ENCODE results near the gene ACTMAP. TPM values are rescaled to one million over a fixed set of nuclear protein-coding genes. Genes with fewer than 3 reads are reported as not detected.

The ACTMAP gene
- total RNA-seq, 4 donors from 2014 or later, result 2.5 to 7.1 (median 4.3) TPM

DNA sequence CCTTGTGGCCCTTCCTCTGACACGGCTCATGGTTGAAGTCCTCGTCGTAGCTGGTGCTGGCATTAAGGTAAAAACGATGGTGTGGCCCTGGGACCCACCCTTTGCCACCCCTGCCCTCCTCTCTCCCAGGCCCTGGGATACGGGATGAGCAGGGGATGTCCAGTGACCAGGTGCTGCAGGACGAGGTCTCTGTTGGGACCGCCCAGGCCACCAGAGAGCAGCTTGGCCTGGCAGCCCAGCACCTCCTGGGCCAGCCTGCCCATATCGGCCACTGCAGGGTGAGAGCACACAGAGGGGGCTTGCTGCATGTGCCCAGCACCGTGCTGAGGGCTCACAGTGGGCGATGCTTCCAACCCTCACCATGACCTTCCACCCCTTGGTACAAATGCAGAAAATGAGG lies 6.4 kb downstream of the ACTMAP start:
- TF ChIP-seq, protein P1, sequence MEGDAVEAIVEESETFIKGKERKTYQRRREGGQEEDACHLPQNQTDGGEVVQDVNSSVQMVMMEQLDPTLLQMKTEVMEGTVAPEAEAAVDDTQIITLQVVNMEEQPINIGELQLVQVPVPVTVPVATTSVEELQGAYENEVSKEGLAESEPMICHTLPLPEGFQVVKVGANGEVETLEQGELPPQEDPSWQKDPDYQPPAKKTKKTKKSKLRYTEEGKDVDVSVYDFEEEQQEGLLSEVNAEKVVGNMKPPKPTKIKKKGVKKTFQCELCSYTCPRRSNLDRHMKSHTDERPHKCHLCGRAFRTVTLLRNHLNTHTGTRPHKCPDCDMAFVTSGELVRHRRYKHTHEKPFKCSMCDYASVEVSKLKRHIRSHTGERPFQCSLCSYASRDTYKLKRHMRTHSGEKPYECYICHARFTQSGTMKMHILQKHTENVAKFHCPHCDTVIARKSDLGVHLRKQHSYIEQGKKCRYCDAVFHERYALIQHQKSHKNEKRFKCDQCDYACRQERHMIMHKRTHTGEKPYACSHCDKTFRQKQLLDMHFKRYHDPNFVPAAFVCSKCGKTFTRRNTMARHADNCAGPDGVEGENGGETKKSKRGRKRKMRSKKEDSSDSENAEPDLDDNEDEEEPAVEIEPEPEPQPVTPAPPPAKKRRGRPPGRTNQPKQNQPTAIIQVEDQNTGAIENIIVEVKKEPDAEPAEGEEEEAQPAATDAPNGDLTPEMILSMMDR (IDR thresholded peaks at IDR 0.05), result no peak
- TF ChIP-seq POLR2A (IDR thresholded peaks at IDR 0.05) (no peak), EP300 (IDR thresholded peaks at IDR 0.05) (no peak)
- Histone ChIP-seq H3K4me3 (no peak overlapping the region), H3K27ac (peak overlapping the region in 1 of 4 donors; percentile 50), H3K27me3 (no peaks in the 10 kb centered on the region), H3K4me1 (peaks cover 0 to 56% (median under 1%) of the 10 kb centered on the region in 4 donors), H3K36me3 (peaks cover 0 to 46% (median 0%) of the 10 kb centered on the region in 3 donors), H3K9me3 (no peaks in the 10 kb centered on the region)
- 89 to 96% methylated on average over 9 to 10 of the region's 10 CpGs for WGBS, 2 donors
- DNase-seq (ENCODE audit: low spot score in 2 of 2), result no peak

DNA sequence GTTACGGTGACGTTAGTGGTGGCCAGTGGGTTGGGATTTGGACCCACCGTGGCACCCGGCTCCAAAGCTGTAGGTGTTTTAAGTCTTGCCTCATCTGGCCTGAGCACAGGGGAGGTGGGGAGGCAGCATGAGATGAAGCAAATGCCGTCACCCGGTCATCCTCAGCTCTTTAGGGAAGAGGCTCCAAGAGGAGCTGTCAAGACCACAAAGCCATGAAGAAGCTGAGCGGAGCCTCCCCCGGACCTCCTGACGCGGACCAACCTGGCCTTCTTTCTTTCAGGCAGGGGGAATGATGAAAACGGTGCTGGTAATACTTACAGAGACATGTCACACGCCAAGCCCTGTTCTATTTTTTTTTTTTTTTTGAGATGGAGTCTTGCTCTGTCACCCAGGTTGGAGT lies 7.4 kb downstream of the ACTMAP start:
- WGBS, 2 donors, result 88 to 91% methylated on average over 10 to 12 of the region's 12 CpGs
- Histone ChIP-seq H3K4me3 (no peak overlapping the region), H3K4me1 (peaks cover 0 to 51% (median 0%) of the 10 kb centered on the region in 4 donors), H3K9me3 (no peaks in the 10 kb centered on the region), H3K27ac (peak overlapping the region in 1 of 4 donors; percentile 80), H3K27me3 (no peaks in the 10 kb centered on the region), H3K36me3 (peaks cover 0 to 57% (median 0%) of the 10 kb centered on the region in 3 donors)
- TF ChIP-seq EP300 (IDR thresholded peaks at IDR 0.05) (no peak), POLR2A (IDR thresholded peaks at IDR 0.05) (no peak)
- TF ChIP-seq, protein P1 (IDR thresholded peaks at IDR 0.05), result no peak
- no peak for DNase-seq (ENCODE audit: low spot score in 2 of 2)

DNA sequence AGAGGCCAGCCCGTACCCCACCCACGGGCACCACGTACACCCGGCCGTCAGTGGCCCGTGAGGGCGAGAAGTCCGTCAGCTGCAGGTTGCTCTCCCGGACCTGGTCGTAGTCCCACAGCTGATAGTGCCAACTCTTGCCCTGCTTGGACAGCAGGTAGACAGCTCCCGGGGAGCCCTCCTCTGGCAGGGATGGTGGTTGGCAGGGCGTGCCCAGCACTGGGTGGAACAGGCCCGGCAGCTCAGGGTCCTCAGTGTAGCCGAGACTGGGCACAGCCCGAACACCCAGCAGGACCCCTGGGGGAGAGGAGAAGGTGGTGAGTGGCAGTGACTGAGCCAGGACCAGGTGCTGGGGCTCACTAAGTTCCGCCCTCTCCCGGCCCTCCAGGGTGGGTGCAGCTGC lies 7.8 kb downstream of the ACTMAP start:
- Histone ChIP-seq H3K27me3 (no peaks in the 10 kb centered on the region), H3K4me1 (peaks cover 0 to 51% (median 0%) of the 10 kb centered on the region in 4 donors), H3K9me3 (no peaks in the 10 kb centered on the region), H3K27ac (peak overlapping the region in 1 of 4 donors; percentile 80), H3K36me3 (peaks cover 0 to 61% (median 0%) of the 10 kb centered on the region in 3 donors), H3K4me3 (no peak overlapping the region)
- 87 to 90% methylated on average over 10 to 17 of the region's 17 CpGs for WGBS, 2 donors
- TF ChIP-seq POLR2A (IDR thresholded peaks at IDR 0.05), result no peak
- TF ChIP-seq, protein P1 (IDR thresholded peaks at IDR 0.05), result no peak
- no peak for TF ChIP-seq EP300 (IDR thresholded peaks at IDR 0.05)
- no peak for DNase-seq (ENCODE audit: low spot score in 2 of 2)

DNA sequence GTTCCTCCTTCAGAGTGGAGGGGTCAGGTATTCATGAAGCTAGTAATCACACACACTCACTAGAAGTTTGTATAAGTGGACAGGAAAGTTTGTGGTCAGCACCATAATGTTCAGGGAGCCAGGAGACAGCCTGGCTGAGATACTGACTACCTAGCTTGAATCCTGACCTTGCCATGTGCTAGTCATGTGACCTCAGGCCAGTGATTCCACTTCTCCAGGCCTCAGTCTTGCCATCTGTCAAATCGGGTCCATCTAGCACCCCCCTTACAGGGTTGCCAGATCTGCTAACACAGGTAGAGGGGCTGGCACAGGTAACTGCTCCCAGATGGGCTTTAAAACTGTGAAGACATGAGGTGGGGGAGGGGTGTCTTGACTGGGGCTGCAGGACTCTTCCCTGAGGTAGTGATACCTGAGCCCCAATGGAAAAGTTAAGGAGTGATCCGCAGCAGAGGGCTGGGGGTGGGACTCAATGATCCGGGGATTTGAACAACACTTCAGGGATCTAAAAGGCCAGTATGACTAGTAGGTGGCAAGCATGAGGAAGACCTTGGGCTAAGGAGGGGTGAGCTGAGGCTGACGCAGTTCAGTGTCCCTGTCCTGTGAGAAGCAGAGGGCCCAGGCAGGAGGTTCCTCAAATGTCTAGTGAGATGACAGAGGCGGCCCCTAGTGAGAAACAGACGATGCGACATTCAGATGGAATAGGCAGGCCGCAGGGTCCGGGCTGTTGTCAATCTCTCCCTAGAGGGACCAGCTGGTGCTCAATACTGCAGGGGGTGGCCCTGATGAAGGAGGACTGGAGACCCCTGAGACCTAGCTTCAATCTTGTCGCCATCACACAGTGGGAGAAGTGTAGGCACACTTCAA lies 8.5 kb downstream of the ACTMAP start:
- H3K4me1 ChIP-seq, result peaks cover 0 to 51% (median 0%) of the 10 kb centered on the region in 4 donors
- H3K36me3 ChIP-seq, result peaks cover 0 to 68% (median 4%) of the 10 kb centered on the region in 3 donors
- H3K4me3 ChIP-seq, result no peak overlapping the region
- no peaks in the 10 kb centered on the region for H3K9me3 ChIP-seq
- TF ChIP-seq, protein P1 (IDR thresholded peaks at IDR 0.05), result no peak
- TF ChIP-seq EP300 (IDR thresholded peaks at IDR 0.05), result no peak
- TF ChIP-seq POLR2A (IDR thresholded peaks at IDR 0.05), result no peak
- no peak for DNase-seq (ENCODE audit: low spot score in 2 of 2)
- no peaks in the 10 kb centered on the region for H3K27me3 ChIP-seq
- peak overlapping the region in 3 of 4 donors; percentile 58 to 83 (median 80) for H3K27ac ChIP-seq
- WGBS, 2 donors, result 67 to 74% methylated on average over 10 of the region's 10 CpGs

DNA sequence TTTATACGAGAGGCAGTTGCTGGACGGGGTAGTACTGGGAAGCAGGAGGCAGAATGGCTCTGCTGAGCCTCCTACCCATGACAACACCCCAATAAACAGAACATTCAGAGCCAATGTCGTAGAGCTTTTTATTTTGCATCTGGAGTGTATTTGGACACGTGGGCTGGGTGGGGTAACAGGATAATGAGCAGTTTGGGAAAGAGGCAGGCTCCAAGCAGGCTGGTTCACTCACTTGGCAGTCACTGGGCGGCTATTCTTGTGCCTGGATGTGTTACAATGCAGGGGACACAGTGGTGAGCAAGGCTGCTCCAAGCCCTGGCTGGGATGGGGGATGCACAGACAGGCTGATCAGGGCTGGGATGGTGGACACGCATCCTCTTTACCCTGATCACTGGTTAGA lies 9.5 kb downstream of the ACTMAP start:
- peaks cover 0 to 51% (median 0%) of the 10 kb centered on the region in 4 donors for H3K4me1 ChIP-seq
- peak; percentile 57 to 81 for DNase-seq (ENCODE audit: low spot score in 2 of 2)
- H3K36me3 ChIP-seq, result peaks cover 3 to 78% (median 9%) of the 10 kb centered on the region in 3 donors
- no peaks in the 10 kb centered on the region for H3K27me3 ChIP-seq
- 33 to 64% methylated on average over 6 of the region's 6 CpGs for WGBS, 2 donors
- peak overlapping the region; percentile 20 to 83 (median 69) for H3K27ac ChIP-seq
- H3K9me3 ChIP-seq, result no peaks in the 10 kb centered on the region
- TF ChIP-seq, protein P1 (IDR thresholded peaks at IDR 0.05), result no peak
- TF ChIP-seq POLR2A (IDR thresholded peaks at IDR 0.05) (peak in 1 of 2 donors; percentile 32), EP300 (IDR thresholded peaks at IDR 0.05) (peak in 1 of 2 donors; percentile 76)
- H3K4me3 ChIP-seq, result peak overlapping the region in 1 of 4 donors; percentile 35
